ENCODE results near the gene MPRIP.

Gene MPRIP

DNA sequence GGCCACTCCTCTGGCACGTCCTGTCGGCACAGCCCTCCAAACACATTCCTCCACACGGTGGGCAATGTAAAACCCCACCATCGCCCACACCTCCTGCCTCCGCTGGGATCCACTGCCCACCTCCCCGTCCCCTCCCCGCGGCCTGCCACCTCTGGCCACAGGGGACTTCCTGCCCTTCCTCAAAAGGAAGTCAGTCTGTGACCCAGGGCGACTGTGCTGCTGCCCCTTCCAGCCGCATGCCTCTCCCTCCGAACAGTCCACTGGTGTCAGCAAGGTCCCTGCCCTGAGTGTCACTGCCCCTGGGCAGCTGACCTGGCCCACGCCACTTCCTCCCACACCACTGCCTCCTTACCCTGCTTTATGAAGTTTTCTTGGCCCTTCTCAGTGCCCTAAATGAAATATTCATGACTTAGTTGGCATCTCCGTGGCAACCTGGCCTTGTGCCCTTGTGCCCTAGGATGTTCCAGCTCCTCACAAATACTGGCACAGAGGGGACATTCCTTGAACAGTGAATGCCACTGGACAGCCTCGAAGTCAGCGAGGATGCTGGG lies 161.9 kb downstream of the MPRIP start:
- DNase-seq = peak in 39 of 51 donors; percentile 10 to 79 (median 50)

DNA sequence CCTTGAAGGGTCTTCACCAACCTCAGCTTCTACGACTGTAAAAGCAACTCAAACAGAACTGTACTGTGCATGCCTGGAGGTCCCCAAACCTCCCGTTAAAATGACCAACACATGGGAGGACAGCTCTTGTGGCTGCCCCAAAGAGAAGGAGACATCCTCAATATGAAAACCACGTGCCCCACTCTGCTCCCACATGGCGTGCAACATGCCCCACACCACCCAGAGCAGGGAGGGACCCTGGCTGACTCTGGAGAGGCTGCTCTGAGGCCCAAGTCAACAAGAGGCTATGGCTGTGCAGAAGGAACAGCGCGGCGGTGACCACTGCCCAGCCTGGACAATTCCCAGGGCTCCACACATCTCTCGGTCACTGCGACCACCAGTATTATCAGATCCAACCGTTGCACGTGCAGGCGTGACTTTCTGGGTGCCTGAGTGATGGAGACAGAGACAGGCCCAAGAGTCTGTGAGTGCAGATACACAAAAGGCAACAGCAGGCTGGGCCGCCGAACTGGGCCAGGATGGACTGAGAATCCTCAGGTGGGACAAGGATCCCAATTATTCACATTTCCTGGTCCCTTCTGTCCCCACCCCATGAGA lies 162.5 kb downstream of the MPRIP start:
- no peak for DNase-seq

GRCh38 chr17:17205368-17206123 lies 163.3 kb downstream of the MPRIP start:
- DNase-seq = peak in 16 of 51 donors; percentile 21 to 64 (median 36)

GRCh38 chr17:17206124-17206912 lies 164.1 kb downstream of the MPRIP start, which contains the start of gene PLD6:
Gene PLD6, minus strand, starts transcription at chr17:17206333. Its CDS starts 47 bp downstream, at chr17:17206286.
- peak in 42 of 51 donors; percentile 19 to 92 (median 61) for DNase-seq

DNA sequence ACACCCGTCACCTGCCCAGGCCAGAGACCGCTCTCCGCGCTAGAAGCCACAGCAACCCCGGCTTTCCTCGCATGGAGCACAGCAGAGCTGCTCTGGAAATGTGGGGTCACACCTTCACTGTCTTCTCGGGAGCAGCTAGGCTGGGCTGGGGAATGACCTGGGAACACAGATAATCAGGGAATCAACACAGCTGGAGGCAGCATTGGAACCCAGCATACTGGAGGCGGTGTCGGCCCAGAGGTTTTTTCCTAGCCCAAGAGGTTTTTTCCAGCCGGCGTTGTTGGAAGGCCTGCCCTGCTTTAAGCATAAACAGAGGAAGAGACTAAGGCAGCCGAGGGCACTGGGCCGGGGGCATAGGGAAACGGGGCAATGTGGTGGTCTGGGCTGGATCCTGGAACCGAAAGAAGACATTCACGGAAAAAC lies 164.7 kb downstream of the MPRIP start:
- peak in 1 of 51 donors; percentile 60 for DNase-seq

- DNase-seq = no peak
These were observed 165.7 kb downstream of the MPRIP start for GRCh38 chr17:17207998-17208397.

DNA sequence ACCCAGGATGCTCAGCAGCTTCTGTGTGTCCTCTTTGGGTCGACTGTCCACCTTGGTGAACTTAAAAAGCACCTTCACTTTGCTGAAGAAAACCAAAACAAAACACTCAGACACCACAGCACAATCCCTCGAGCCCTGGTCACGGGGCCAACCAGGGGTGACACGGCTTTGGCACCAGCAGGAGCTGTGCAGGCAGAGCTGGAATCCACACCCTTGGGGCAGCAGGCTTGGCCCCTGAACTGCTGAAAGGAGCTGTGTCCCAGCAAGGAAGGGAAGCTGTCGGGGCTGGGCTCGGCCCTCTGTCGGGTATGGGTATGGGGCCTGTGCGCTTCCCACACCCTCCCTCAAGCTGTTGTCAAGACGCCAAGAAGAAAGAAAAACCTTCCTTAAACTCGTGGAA lies 171.5 kb downstream of the MPRIP start:
- no peak for DNase-seq

- no peak for DNase-seq
These were observed 172.6 kb downstream of the MPRIP start for GRCh38 chr17:17214646-17215436.

DNA sequence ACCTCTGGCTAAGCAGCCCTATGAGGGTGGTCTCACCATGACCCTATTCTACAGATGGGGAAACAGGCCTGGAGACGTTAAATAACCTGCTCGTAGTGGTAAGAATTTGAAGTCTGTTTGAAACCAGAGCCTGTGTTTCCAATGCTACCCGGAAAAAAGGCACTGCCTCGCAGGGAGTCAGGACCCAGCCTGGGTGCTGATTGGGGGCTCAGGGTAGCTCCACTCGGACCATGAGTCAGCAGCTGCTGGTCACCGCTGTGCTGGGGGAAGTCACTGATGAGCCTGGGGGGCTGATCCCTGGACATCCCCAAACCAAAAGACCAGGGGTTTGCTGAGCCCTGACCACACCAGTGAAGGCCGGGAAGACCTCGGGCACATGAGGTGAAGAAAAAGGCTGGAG lies 173.3 kb downstream of the MPRIP start:
- no peak for DNase-seq

DNA sequence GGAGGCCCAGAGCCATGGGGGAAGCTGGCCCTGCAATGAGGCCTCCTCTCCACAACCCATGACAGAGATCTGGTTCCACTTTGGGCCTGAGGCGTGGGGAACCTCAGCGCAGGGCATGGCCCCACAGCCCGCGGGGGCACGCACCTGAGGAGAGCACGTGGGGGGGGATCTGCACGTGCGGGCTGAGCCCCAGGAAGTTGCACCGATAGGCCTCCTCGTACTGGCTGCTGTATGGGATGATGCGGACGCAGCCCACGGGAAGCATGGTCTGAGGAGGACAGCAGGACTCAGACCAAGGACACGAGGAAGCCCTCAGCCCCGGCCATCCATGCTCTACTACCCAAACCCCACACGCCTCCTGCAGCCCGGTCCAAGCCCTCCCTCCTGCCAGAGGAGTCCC lies 174.0 kb downstream of the MPRIP start:
- DNase-seq = no peak

DNA sequence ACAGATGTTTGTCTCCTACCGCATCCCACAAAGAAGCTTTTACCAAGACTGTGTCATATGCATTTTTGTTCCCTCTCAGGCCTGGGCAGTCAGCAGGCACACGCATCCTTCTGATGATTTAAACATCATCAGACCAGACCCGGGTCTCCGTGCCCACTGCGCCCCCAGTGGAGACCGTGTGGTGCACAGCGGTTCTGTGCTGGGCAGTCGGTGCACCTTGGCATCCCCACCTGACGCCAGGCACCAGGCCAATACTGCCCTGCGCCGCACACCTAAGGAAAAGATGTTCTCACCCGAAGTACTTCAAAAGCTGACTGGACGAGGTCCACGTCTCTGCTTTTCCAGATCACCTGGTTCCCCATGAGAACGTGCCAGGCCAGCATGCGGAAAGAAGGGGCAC lies 174.5 kb downstream of the MPRIP start:
- DNase-seq = no peak

GRCh38 chr17:17217995-17218394 lies 175.7 kb downstream of the MPRIP start:
- no peak for DNase-seq

DNA sequence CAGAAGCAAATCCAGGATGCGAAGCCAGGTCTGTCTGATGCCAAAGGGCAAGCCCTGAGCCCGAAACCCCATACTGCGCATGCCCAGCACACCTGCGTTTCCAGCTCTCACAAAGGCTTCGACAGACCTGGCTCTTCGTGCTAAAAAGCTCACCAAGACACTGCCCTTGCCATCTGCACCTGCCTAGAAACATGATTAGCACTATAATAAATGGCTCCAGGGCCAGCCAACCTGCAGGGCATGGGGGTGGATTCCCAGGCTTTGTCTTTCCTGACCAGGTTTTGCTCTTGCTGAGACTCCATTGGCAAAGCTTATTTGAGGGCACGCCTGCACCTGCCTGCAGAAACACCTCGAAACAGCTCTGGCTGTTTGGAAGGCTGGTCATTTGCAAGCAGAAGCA lies 178.3 kb downstream of the MPRIP start:
- no peak for DNase-seq

DNA sequence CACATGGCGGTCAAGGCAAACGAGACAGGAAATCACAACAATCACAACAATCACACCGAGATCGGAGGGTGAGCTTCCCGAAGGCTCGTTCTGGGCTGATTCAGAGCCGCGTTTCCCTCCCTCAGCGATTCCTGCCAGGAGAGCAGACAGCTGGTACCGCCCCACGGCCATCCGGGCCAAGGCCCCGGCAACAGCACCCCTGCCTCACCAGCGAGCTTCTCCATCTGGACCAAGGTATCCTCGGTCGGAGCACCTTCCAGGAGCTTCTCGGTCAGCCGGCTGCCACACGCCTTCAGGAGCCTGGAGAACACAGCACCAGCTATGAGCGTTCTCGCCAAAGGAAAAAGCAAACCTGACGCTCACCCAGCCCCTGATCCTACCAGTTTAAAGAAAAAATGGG lies 179.1 kb downstream of the MPRIP start:
- DNase-seq = no peak

DNA sequence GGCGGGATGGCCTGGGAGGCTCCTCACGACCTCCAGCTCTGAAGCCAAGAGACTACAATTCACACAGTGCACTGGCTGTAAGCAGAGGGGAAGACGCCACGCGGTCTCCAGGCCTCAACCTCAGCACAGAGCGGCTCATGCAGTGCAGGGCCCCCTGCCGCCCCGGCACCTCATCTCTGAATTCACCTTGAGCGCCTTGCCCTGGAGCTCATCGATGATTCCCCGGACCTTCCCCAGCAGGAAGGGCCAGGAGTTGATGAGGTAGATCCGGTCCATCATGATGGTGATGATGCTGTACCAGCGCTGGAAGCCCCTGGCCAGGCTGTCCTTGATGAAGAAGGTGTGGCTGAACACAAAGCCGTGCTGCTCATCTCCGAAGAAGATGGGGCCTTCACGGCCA lies 181.5 kb downstream of the MPRIP start:
- DNase-seq = no peak

DNA sequence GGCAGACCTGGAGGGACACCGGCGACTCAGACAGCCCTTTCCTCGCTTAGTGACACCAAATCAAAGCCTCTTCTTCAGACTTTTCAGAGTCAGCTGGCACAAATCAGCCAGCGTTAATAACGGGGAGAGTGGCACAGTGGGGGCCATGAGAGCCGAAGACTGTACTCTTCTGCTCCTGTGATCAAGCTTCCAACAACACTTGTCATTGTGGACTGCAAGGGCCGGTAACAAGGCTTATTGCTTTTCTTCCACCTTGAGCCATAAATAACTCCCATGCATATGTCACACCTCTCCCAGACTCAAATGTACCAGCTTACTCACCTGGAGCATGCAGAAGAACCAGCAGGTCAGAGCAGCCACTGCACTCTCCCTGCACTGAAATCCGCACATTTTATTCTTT lies 181.9 kb downstream of the MPRIP start:
- no peak for DNase-seq

GRCh38 chr17:17225901-17226300 lies 183.6 kb downstream of the MPRIP start:
- no peak for DNase-seq

DNA sequence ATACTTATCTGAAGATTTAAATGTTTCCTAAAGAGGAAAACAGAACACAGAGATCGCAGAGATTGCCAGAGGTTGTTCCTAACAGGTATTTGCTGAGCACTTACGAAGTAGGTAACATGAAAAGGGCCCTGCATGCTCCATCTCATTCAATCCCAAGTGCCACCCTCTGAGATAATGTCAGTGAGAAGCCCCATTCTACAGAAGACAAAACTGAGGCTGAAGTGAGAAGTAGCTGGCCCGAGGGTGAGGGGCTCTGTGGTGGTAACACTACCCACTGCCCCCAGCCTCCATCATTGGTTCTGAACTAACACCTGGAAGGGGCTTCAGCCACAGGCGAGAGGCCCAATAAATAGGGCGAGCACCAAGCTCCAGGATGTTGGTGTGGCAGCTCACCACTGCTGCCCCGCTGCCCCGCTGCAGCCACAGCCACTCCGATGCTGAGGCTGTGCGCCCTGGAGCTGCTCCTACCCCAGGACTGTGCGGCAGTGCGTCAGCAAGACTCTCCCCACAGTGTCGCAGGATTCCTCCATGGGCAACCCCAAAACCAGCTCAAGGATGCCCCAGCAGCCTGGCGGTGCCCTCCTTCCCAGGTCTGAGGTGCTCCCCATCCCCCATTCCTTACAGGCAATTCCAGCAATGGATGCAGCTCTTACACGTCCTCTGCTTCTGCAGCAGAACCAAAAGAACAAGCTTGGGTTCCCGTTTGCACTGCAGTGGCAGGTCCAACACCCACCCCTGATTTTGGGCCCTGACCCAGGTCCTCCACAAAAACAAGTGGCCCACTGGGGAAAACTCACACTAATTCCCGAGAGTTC lies 184.4 kb downstream of the MPRIP start:
- no peak for DNase-seq

DNA sequence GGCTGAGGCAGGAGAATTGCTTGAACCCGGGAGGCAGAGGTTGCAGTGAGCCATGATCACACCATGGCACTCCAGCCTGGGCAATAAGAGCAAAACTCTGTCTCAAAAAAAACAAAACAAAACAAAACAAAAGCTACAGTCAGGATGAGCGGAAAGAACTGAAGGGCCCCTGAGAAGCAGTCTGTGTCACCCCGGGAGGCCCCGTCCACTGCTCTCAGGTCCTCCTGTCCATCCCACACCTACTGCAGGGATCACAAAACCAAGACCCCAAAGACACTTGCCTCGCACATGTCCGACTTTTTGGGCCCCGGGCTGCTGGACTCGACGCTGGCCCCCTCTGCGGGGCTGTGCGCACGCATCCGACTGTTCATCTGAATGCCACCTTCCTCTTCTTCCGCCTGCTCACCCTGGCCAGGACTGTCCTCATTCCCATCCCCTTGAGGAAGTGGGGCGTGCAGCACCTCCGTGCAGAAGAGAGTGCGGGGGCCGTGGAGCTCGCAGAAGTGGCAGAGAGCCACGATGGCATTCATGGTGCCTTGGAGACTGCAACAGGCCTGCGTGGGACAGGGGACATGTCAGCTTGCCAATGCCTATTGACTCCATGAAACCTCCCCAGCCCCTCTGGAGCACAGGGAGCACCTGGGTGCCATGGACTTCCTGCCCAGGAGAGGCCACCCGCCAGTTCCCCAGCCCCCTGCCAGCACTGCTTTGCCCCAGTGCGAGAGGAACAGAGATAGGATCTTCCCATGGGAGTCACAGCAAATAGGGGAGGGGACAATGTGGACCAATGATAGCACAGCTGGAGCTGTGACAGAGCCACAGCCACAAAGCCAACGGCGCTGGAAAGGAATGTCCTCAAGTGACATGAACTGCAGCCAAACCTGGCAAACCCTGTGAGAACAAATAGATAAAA lies 185.6 kb downstream of the MPRIP start:
- peak in 2 of 51 donors; percentile 15 to 37 for DNase-seq

Data from hypothalamus (tissue), 51 donors.